NCI-H146 (cell line): ENCODE results near the gene POGLUT2.

Experiments
- DNase-seq: peaks from one replicate; lab custom pipeline; 2025; lab: John Stamatoyannopoulos, UW

Gene POGLUT2

GRCh38 chr13:102768909-102769308 lies 29.9 kb downstream of the POGLUT2 start:
- no peak for DNase-seq

- no peak for DNase-seq
Measured at GRCh38 chr13:102763741-102764140, 35.0 kb downstream of the POGLUT2 start.

- no peak for DNase-seq
Measured at GRCh38 chr13:102761071-102761470, 37.7 kb downstream of the POGLUT2 start.

- no peak for DNase-seq
Measured at GRCh38 chr13:102758842-102759241, 39.9 kb downstream of the POGLUT2 start.

GRCh38 chr13:102757006-102757405 lies 41.8 kb downstream of the POGLUT2 start:
- DNase-seq, result no peak

- no peak for DNase-seq
Measured at GRCh38 chr13:102751886-102752285, 46.9 kb downstream of the POGLUT2 start.

- no peak for DNase-seq
Measured at GRCh38 chr13:102742506-102742905, 56.3 kb downstream of the POGLUT2 start.

GRCh38 chr13:102742101-102742500 lies 56.7 kb downstream of the POGLUT2 start:
- DNase-seq, result no peak
